Caco-2 (cell line): ENCODE data around the gene MEIS1. TPM values are rescaled to one million over a fixed set of nuclear protein-coding genes. Genes with fewer than 3 reads are reported as not detected.

ENCODE experiments used
- BruUV-seq: library from RNA; stranded (reverse); fragments of 400-500 nt; replicated peaks from 2 replicates; lab custom pipeline; 2021; lab: Mats Ljungman, UMichigan
- CTCF ChIA-PET: fragments of 300-600 bp; sonication (Branson Sonifier 250); formaldehyde crosslinking; loops from one replicate; lab custom pipeline; 2022; ENCODE audit warnings: antibody characterized with exemption; lab: Charles Lee
- POLR2A ChIA-PET: fragments of 300-600 bp; sonication (Branson Sonifier 250); formaldehyde crosslinking; loops from one replicate; lab custom pipeline; 2022; ENCODE audit warnings: antibody characterized with exemption; lab: Charles Lee
- DNase-seq, 2 experiments: peaks; one replicate each; pipeline versions ENCODE4 v3.0.0 to v3.0.0-alpha.2; 2020 to 2022
- H3K27me3 ChIP-seq: replicated peaks from 2 replicates; pipeline ENCODE4 v1.6.0; 2011; ENCODE audit warnings: low read length; ENCODE audit not compliant: control insufficient read depth, insufficient read depth
- H3K36me3 ChIP-seq: 2 replicates; pipeline ENCODE4 v1.5.1; 2011; ENCODE audit warnings: low read length; ENCODE audit not compliant: control insufficient read depth, insufficient read depth
- H3K4me1 ChIP-seq: fragments of 250-450 bp; sonication (Bioruptor Pico); 2 replicates; pipeline ENCODE4 v1.5.1; 2020; ENCODE audit warnings: mild to moderate bottlenecking
- H3K4me3 ChIP-seq: 2 replicates; pipeline ENCODE4 v1.5.1; 2011; ENCODE audit warnings: low read depth, mild to moderate bottlenecking, control low read depth, low read length
- H3K9me3 ChIP-seq: fragments of 250-450 bp; sonication (Bioruptor Pico); 2 replicates; pipeline ENCODE4 v1.5.1; 2020; ENCODE audit warnings: mild to moderate bottlenecking, moderate library complexity
- H3K27ac Mint-ChIP-seq: one replicate; pipeline ENCODE4 v1.8.0; 2022; ENCODE audit warnings: mixed read lengths; ENCODE audit not compliant: unreplicated experiment
- H3K27me3 Mint-ChIP-seq: one replicate; pipeline ENCODE4 v1.8.0; 2022; ENCODE audit warnings: mixed read lengths; ENCODE audit not compliant: insufficient read depth, unreplicated experiment
- H3K36me3 Mint-ChIP-seq: one replicate; pipeline ENCODE4 v1.8.0; 2022; ENCODE audit warnings: mild to moderate bottlenecking, mixed read lengths; ENCODE audit not compliant: insufficient read depth, unreplicated experiment
- H3K4me1 Mint-ChIP-seq: one replicate; pipeline ENCODE4 v1.8.0; 2022; ENCODE audit warnings: low read depth, mixed read lengths; ENCODE audit not compliant: unreplicated experiment
- H3K4me3 Mint-ChIP-seq: one replicate; pipeline ENCODE4 v1.8.0; 2022; ENCODE audit warnings: mild to moderate bottlenecking, moderate library complexity, mixed read lengths; ENCODE audit not compliant: unreplicated experiment
- H3K9me3 Mint-ChIP-seq: one replicate; pipeline ENCODE4 v1.8.0; 2022; ENCODE audit warnings: mixed read lengths; ENCODE audit not compliant: unreplicated experiment
- intact Hi-C: fragments of 100-400 bp; cut with micrococcal nuclease; formaldehyde crosslinking; loops from one replicate; pipeline ENCODE4 v1.10.0; 2022; ENCODE audit not compliant: unreplicated experiment
- total RNA-seq: library from RNA; stranded (reverse); gene quantifications from 2 replicates; pipeline ENCODE4 v1.2.3, GENCODE V29; 2022
- TF ChIP-seq, protein P1 (sequence below), 2 experiments: fragments of 200-600 bp in 1 of 2; IDR thresholded peaks; 1 replicate in 1 of 2; 2 replicates in 1 of 2; pipeline versions ENCODE4 v1.5.1 to v1.8.0; 2011 to 2022; ENCODE audit warnings: antibody characterized with exemption in 1 of 2, control low read depth in 1 of 2, inconsistent platforms in 1 of 2, low read depth in 1 of 2, low read length in 1 of 2, mild to moderate bottlenecking in 1 of 2, moderate library complexity in 1 of 2; ENCODE audit not compliant: insufficient read depth in 1 of 2, severe bottlenecking in 1 of 2, unreplicated experiment in 1 of 2

MEIS1 gene
- total RNA-seq, 1 experiment from 2014 or later: 7.4 TPM

- POLR2A ChIA-PET: no interaction called here
- TF ChIP-seq, protein P1, sequence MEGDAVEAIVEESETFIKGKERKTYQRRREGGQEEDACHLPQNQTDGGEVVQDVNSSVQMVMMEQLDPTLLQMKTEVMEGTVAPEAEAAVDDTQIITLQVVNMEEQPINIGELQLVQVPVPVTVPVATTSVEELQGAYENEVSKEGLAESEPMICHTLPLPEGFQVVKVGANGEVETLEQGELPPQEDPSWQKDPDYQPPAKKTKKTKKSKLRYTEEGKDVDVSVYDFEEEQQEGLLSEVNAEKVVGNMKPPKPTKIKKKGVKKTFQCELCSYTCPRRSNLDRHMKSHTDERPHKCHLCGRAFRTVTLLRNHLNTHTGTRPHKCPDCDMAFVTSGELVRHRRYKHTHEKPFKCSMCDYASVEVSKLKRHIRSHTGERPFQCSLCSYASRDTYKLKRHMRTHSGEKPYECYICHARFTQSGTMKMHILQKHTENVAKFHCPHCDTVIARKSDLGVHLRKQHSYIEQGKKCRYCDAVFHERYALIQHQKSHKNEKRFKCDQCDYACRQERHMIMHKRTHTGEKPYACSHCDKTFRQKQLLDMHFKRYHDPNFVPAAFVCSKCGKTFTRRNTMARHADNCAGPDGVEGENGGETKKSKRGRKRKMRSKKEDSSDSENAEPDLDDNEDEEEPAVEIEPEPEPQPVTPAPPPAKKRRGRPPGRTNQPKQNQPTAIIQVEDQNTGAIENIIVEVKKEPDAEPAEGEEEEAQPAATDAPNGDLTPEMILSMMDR (IDR thresholded peaks at IDR 0.05; ENCODE audit: insufficient read depth in 1 of 2, low read depth in 1 of 2, low read length in 1 of 2, severe bottlenecking in 1 of 2, unreplicated experiment in 1 of 2): no peak
- Histone ChIP-seq H3K9me3 (no peaks in the 10 kb centered on the region), H3K27me3 (no peaks in the 10 kb centered on the region), H3K4me3 (no peak overlapping the region), H3K4me1 (no peaks in the 10 kb centered on the region), H3K36me3 (no peaks in the 10 kb centered on the region)
- intact Hi-C loops: loop anchor here (10.0 kb wide), 3 partner anchors 798 to 1598 kb away; partner anchors contain the start of gene ETAA1
- Mint-ChIP-seq H3K4me1 (peaks cover 6% of the 10 kb centered on the region), H3K27ac (no peak overlapping the region), H3K27me3 (no peaks in the 10 kb centered on the region), H3K36me3 (peaks cover 13% of the 10 kb centered on the region), H3K9me3 (no peaks in the 10 kb centered on the region), H3K4me3 (peak overlapping the region; percentile 25)
- no peak for DNase-seq
- no TSS peak for BruUV-seq
- CTCF ChIA-PET: no interaction called here
These were observed 2.3 kb downstream of the MEIS1 start for GRCh38 chr2:66437109-66437690.

DNA sequence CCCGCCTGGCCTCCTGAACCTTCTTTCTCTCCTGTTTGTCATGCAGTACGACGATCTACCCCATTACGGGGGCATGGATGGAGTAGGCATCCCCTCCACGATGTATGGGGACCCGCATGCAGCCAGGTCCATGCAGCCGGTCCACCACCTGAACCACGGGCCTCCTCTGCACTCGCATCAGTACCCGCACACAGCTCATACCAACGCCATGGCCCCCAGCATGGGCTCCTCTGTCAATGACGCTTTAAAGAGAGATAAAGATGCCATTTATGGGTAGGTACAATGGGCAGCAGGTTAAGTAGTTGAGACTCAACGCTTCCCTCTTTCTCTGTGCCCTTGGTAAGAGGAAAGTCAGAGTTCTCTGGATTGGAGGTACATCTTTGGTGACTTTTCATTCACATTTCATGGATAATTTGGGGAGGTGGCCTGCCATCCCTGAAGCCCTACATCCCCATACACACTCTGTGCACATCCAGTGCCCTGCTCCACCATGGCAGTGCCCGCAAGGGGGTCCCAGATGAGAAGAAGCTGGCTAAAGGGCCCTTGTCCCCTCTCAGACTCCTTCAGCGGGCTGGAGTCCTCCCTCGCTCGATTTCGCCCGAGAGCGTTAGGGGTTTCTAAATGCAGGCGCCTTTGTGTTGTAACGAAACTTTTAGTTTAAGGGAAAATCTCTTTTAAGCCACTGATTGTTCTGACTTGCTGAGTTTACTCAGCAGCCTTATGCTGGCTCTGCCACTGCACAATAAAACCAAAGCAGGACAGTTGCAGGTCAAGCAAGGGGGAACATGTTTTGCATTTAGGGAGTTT, 3.0 kb downstream of the MEIS1 start:
- CTCF ChIA-PET: no interaction called here
- H3K9me3 ChIP-seq: no peaks in the 10 kb centered on the region

GRCh38 chr2:66438498-66438833, 3.5 kb downstream of the MEIS1 start:
- Mint-ChIP-seq H3K36me3 (peaks cover 13% of the 10 kb centered on the region), H3K27ac (no peak overlapping the region), H3K9me3 (no peaks in the 10 kb centered on the region), H3K27me3 (no peaks in the 10 kb centered on the region), H3K4me1 (peaks cover 6% of the 10 kb centered on the region), H3K4me3 (no peak overlapping the region)
- no peaks in the 10 kb centered on the region for H3K36me3 ChIP-seq
- BruUV-seq: no TSS peak
- DNase-seq: no peak
- POLR2A ChIA-PET: interaction anchor here (0.6 kb wide), 1 partner anchor 139 kb away, joined by 20 read pairs; no protein-coding TSS in a partner anchor
- intact Hi-C loops: loop anchor here (10.0 kb wide), 3 partner anchors 796 to 1596 kb away; partner anchors contain the start of gene ETAA1
- TF ChIP-seq, protein P1 (IDR thresholded peaks at IDR 0.05; ENCODE audit: insufficient read depth in 1 of 2, low read depth in 1 of 2, low read length in 1 of 2, severe bottlenecking in 1 of 2, unreplicated experiment in 1 of 2): no peak
- no peaks in the 10 kb centered on the region for H3K9me3 ChIP-seq
- CTCF ChIA-PET: no interaction called here
- H3K4me3 ChIP-seq: no peak overlapping the region
- H3K4me1 ChIP-seq: no peaks in the 10 kb centered on the region
- H3K27me3 ChIP-seq: no peaks in the 10 kb centered on the region

More for the DNA sequence above, 3.0 kb downstream of the MEIS1 start:
- H3K36me3 ChIP-seq: no peaks in the 10 kb centered on the region
- no peaks in the 10 kb centered on the region for H3K4me1 ChIP-seq
- peak overlapping the region; percentile 25 for H3K4me3 Mint-ChIP-seq
- H3K4me1 Mint-ChIP-seq: peaks cover 6% of the 10 kb centered on the region
- peaks cover 13% of the 10 kb centered on the region for H3K36me3 Mint-ChIP-seq
- no peaks in the 10 kb centered on the region for H3K27me3 ChIP-seq
- TF ChIP-seq, protein P1 (IDR thresholded peaks at IDR 0.05; ENCODE audit: insufficient read depth in 1 of 2, low read depth in 1 of 2, low read length in 1 of 2, severe bottlenecking in 1 of 2, unreplicated experiment in 1 of 2): no peak
- BruUV-seq: no TSS peak
- intact Hi-C loops: loop anchor here (10.0 kb wide), 3 partner anchors 797 to 1597 kb away; partner anchors contain the start of gene ETAA1
- POLR2A ChIA-PET: no interaction called here
- DNase-seq: no peak
- no peak overlapping the region for H3K4me3 ChIP-seq
- no peaks in the 10 kb centered on the region for H3K9me3 Mint-ChIP-seq
- no peak overlapping the region for H3K27ac Mint-ChIP-seq
- no peaks in the 10 kb centered on the region for H3K27me3 Mint-ChIP-seq
